ENCODE results near the gene ADGRV1.

DNA sequence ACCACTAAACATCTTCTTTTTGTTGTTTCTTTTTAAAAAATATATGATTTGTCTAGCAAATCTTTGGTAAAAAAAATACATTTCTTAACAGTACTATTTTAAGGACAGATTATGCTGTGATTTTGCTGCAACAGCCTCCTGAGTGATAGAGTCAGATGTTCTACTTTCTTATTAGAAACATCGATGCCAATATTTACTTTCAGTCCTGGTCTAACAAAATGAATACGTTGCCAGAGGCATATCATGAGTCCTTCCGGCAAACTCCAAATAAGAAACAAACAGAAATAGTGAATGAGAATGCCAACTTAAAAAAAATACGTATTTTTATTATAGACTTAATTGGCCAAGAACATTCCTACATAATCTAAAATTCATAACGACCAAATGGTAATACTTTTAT, 371.5 kb downstream of the ADGRV1 start:
- TF ChIP-seq, protein P1, sequence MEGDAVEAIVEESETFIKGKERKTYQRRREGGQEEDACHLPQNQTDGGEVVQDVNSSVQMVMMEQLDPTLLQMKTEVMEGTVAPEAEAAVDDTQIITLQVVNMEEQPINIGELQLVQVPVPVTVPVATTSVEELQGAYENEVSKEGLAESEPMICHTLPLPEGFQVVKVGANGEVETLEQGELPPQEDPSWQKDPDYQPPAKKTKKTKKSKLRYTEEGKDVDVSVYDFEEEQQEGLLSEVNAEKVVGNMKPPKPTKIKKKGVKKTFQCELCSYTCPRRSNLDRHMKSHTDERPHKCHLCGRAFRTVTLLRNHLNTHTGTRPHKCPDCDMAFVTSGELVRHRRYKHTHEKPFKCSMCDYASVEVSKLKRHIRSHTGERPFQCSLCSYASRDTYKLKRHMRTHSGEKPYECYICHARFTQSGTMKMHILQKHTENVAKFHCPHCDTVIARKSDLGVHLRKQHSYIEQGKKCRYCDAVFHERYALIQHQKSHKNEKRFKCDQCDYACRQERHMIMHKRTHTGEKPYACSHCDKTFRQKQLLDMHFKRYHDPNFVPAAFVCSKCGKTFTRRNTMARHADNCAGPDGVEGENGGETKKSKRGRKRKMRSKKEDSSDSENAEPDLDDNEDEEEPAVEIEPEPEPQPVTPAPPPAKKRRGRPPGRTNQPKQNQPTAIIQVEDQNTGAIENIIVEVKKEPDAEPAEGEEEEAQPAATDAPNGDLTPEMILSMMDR (IDR thresholded peaks at IDR 0.05), result no peak
- TF ChIP-seq POLR2A (IDR thresholded peaks at IDR 0.05) (no peak), EP300 (IDR thresholded peaks at IDR 0.05) (no peak)

Measured in tibial nerve (tissue), 4 donors.